Caco-2 (cell line): ENCODE results near the gene SLC6A18. TPM values are rescaled to one million over a fixed set of nuclear protein-coding genes. Genes with fewer than 3 reads are reported as not detected.

ENCODE experiments used
- BruUV-seq: library from RNA; stranded (reverse); fragments of 400-500 nt; replicated peaks from 2 replicates; lab custom pipeline; 2021; lab: Mats Ljungman, UMichigan
- CTCF ChIA-PET: fragments of 300-600 bp; sonication (Branson Sonifier 250); formaldehyde crosslinking; loops from one replicate; lab custom pipeline; 2022; ENCODE audit warnings: antibody characterized with exemption; lab: Charles Lee
- POLR2A ChIA-PET: fragments of 300-600 bp; sonication (Branson Sonifier 250); formaldehyde crosslinking; loops from one replicate; lab custom pipeline; 2022; ENCODE audit warnings: antibody characterized with exemption; lab: Charles Lee
- DNase-seq, 2 experiments: peaks; one replicate each; pipeline versions ENCODE4 v3.0.0 to v3.0.0-alpha.2; 2020 to 2022
- H3K27me3 ChIP-seq: replicated peaks from 2 replicates; pipeline ENCODE4 v1.6.0; 2011; ENCODE audit warnings: low read length; ENCODE audit not compliant: control insufficient read depth, insufficient read depth
- H3K36me3 ChIP-seq: 2 replicates; pipeline ENCODE4 v1.5.1; 2011; ENCODE audit warnings: low read length; ENCODE audit not compliant: control insufficient read depth, insufficient read depth
- H3K4me1 ChIP-seq: fragments of 250-450 bp; sonication (Bioruptor Pico); 2 replicates; pipeline ENCODE4 v1.5.1; 2020; ENCODE audit warnings: mild to moderate bottlenecking
- H3K4me3 ChIP-seq: 2 replicates; pipeline ENCODE4 v1.5.1; 2011; ENCODE audit warnings: low read depth, mild to moderate bottlenecking, control low read depth, low read length
- H3K9me3 ChIP-seq: fragments of 250-450 bp; sonication (Bioruptor Pico); 2 replicates; pipeline ENCODE4 v1.5.1; 2020; ENCODE audit warnings: mild to moderate bottlenecking, moderate library complexity
- H3K27ac Mint-ChIP-seq: one replicate; pipeline ENCODE4 v1.8.0; 2022; ENCODE audit warnings: mixed read lengths; ENCODE audit not compliant: unreplicated experiment
- H3K27me3 Mint-ChIP-seq: one replicate; pipeline ENCODE4 v1.8.0; 2022; ENCODE audit warnings: mixed read lengths; ENCODE audit not compliant: insufficient read depth, unreplicated experiment
- H3K36me3 Mint-ChIP-seq: one replicate; pipeline ENCODE4 v1.8.0; 2022; ENCODE audit warnings: mild to moderate bottlenecking, mixed read lengths; ENCODE audit not compliant: insufficient read depth, unreplicated experiment
- H3K4me1 Mint-ChIP-seq: one replicate; pipeline ENCODE4 v1.8.0; 2022; ENCODE audit warnings: low read depth, mixed read lengths; ENCODE audit not compliant: unreplicated experiment
- H3K4me3 Mint-ChIP-seq: one replicate; pipeline ENCODE4 v1.8.0; 2022; ENCODE audit warnings: mild to moderate bottlenecking, moderate library complexity, mixed read lengths; ENCODE audit not compliant: unreplicated experiment
- H3K9me3 Mint-ChIP-seq: one replicate; pipeline ENCODE4 v1.8.0; 2022; ENCODE audit warnings: mixed read lengths; ENCODE audit not compliant: unreplicated experiment
- CTCF ChIP-seq, 2 experiments: fragments of 200-600 bp in 1 of 2; IDR thresholded peaks; 1 replicate in 1 of 2; 2 replicates in 1 of 2; pipeline versions ENCODE4 v1.5.1 to v1.8.0; 2011 to 2022; ENCODE audit warnings: antibody characterized with exemption in 1 of 2, control low read depth in 1 of 2, inconsistent platforms in 1 of 2, low read depth in 1 of 2, low read length in 1 of 2, mild to moderate bottlenecking in 1 of 2, moderate library complexity in 1 of 2; ENCODE audit not compliant: insufficient read depth in 1 of 2, severe bottlenecking in 1 of 2, unreplicated experiment in 1 of 2
- intact Hi-C: fragments of 100-400 bp; cut with micrococcal nuclease; formaldehyde crosslinking; loops from one replicate; pipeline ENCODE4 v1.10.0; 2022; ENCODE audit not compliant: unreplicated experiment
- total RNA-seq: library from RNA; stranded (reverse); gene quantifications from 2 replicates; pipeline ENCODE4 v1.2.3, GENCODE V29; 2022

SLC6A18 gene
- total RNA-seq, 1 experiment from 2014 or later: not detected

DNA sequence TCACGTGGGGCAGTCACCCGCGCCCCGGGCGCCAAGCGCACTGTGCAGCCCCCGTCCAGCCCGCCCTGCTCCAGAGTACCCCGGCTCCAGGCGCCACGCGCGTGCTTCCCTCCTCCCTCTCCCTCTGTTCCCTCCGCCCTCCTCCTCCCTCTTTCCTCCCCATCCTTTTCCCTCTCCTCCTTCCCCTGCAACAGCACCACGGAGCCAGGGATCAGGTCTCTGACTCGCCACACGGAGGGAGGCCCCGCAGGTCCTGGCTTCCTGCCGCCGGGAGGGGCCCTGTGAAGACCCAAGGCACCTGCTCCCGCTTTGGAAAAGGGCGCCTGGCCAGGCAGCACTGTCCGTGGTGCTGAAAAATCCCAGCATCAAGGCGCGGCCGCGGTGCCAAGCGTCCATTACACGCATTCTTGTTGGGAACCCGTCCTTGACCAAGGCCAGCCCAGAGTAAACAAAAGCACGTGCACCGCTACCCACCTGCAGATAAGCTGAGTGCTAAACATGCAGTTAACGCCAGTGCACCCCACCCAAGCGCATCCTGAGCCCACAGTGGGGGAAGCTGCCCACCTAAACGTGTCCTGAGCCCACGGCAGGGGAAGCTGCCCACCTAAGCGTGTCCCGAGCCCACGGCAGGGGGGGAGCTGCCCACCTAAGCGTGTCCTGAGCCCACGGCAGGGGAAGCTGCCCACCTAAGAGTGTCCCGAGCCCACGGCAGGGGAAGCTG lies 21.7 kb downstream of the SLC6A18 start:
- BruUV-seq: no TSS peak
- intact Hi-C loops: no loop called here
- Histone ChIP-seq H3K36me3 (no peaks in the 10 kb centered on the region), H3K4me3 (no peak overlapping the region), H3K4me1 (peaks cover 4% of the 10 kb centered on the region), H3K27me3 (no peaks in the 10 kb centered on the region; the same call in 1 of the 2 replicates), H3K9me3 (no peaks in the 10 kb centered on the region)
- no peak overlapping the region for H3K4me3 Mint-ChIP-seq
- peaks cover 7% of the 10 kb centered on the region for H3K27me3 Mint-ChIP-seq
- H3K36me3 Mint-ChIP-seq: no peaks in the 10 kb centered on the region
- TF ChIP-seq CTCF (IDR thresholded peaks at IDR 0.05; ENCODE audit: insufficient read depth in 1 of 2, low read depth in 1 of 2, low read length in 1 of 2, severe bottlenecking in 1 of 2, unreplicated experiment in 1 of 2): no peak
- POLR2A ChIA-PET: no interaction called here
- peaks cover under 1% of the 10 kb centered on the region for H3K4me1 Mint-ChIP-seq
- no peaks in the 10 kb centered on the region for H3K9me3 Mint-ChIP-seq
- CTCF ChIA-PET: no interaction called here
- DNase-seq: peak; percentile 78 to 82
- H3K27ac Mint-ChIP-seq: no peak overlapping the region

DNA sequence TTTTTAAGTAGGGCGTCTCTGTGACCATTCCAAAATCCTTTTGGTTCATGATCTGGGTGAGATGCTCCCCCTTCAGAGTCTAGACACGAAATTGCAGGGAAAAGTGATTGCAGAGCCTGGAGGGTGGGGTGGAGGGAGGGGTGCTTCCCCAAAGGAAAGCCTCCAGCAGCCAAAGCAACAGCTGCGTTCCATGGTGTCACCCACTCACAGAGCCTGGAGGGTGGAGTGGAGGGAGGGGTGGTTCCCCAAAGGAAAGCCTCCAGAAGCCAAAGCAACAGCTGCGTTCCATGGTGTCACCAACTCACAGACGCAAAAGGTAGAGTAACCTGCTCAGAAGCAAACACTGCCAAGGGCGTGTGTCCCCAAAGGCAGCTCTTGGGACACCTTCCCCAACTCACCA lies 22.6 kb downstream of the SLC6A18 start:
- no peak overlapping the region for H3K4me3 Mint-ChIP-seq

More for the DNA sequence above, 22.6 kb downstream of the SLC6A18 start:
- peaks cover 6% of the 10 kb centered on the region for H3K4me1 Mint-ChIP-seq
- ChIA-PET CTCF (no interaction called here), POLR2A (no interaction called here)
- DNase-seq: no peak
- H3K27me3 Mint-ChIP-seq: peaks cover 7% of the 10 kb centered on the region
- intact Hi-C loops: no loop called here
- no peaks in the 10 kb centered on the region; the same call in 1 of the 2 replicates for H3K27me3 ChIP-seq
- no TSS peak for BruUV-seq
- peaks cover 7% of the 10 kb centered on the region for H3K4me1 ChIP-seq
- no peak overlapping the region for H3K27ac Mint-ChIP-seq
- TF ChIP-seq CTCF (IDR thresholded peaks at IDR 0.05; ENCODE audit: insufficient read depth in 1 of 2, low read depth in 1 of 2, low read length in 1 of 2, severe bottlenecking in 1 of 2, unreplicated experiment in 1 of 2): no peak
- no peaks in the 10 kb centered on the region for H3K36me3 Mint-ChIP-seq
- H3K9me3 ChIP-seq: no peaks in the 10 kb centered on the region
- H3K9me3 Mint-ChIP-seq: no peaks in the 10 kb centered on the region
- H3K4me3 ChIP-seq: no peak overlapping the region
- no peaks in the 10 kb centered on the region for H3K36me3 ChIP-seq
